ENCODE results near the gene CELF4.
A peak's percentile ranks its signal among the peaks of the same experiment; 100 is the strongest.

CELF4 gene

GRCh38 chr18:37552286-37552685, 13.3 kb downstream of the CELF4 start:
- Histone ChIP-seq H3K36me3 (no peaks in the 10 kb centered on the region), H3K27me3 (no peaks in the 10 kb centered on the region), H3K4me1 (0 out of 2 replicates have a peak, but pooled peaks cover 3% of the 10 kb centered on the region), H3K9me3 (no peaks in the 10 kb centered on the region), H3K4me3 (ENCODE audit: low read depth, low read length) (no peak overlapping the region)
- no peak for DNase-seq
- TF ChIP-seq CTCF (IDR thresholded peaks at IDR 0.05; ENCODE audit: low read depth, low read length) = no peak

- no peak for TF ChIP-seq CTCF (IDR thresholded peaks at IDR 0.05; ENCODE audit: low read depth, low read length)
- DNase-seq = no peak
Observed at GRCh38 chr18:37551846-37552245, 13.8 kb downstream of the CELF4 start.

GRCh38 chr18:37551249-37551648, 14.3 kb downstream of the CELF4 start:
- H3K9me3 ChIP-seq = no peaks in the 10 kb centered on the region
- 0 out of 2 replicates have a peak, but pooled peaks cover 3% of the 10 kb centered on the region for H3K4me1 ChIP-seq
- no peak overlapping the region for H3K4me3 ChIP-seq (ENCODE audit: low read depth, low read length)
- H3K36me3 ChIP-seq = no peaks in the 10 kb centered on the region
- H3K27me3 ChIP-seq = no peaks in the 10 kb centered on the region
- no peak for TF ChIP-seq CTCF (IDR thresholded peaks at IDR 0.05; ENCODE audit: low read depth, low read length)
- DNase-seq = no peak

More at GRCh38 chr18:37551846-37552245, 13.8 kb downstream of the CELF4 start:
- Histone ChIP-seq H3K27me3 (no peaks in the 10 kb centered on the region), H3K9me3 (no peaks in the 10 kb centered on the region), H3K4me3 (ENCODE audit: low read depth, low read length) (no peak overlapping the region), H3K4me1 (0 out of 2 replicates have a peak, but pooled peaks cover 3% of the 10 kb centered on the region), H3K36me3 (no peaks in the 10 kb centered on the region)

GRCh38 chr18:37550118-37550875, 15.3 kb downstream of the CELF4 start:
- Histone ChIP-seq H3K27me3 (no peaks in the 10 kb centered on the region), H3K4me3 (ENCODE audit: low read depth, low read length) (no peak overlapping the region), H3K9me3 (no peaks in the 10 kb centered on the region), H3K36me3 (no peaks in the 10 kb centered on the region), H3K4me1 (0 out of 2 replicates have a peak, but pooled peaks cover 3% of the 10 kb centered on the region)
- TF ChIP-seq CTCF (IDR thresholded peaks at IDR 0.05; ENCODE audit: low read depth, low read length) = no peak
- DNase-seq = no peak

GRCh38 chr18:37548679-37549289, 16.8 kb downstream of the CELF4 start:
- no peak overlapping the region for H3K4me3 ChIP-seq (ENCODE audit: low read depth, low read length)
- 0 out of 2 replicates have a peak, but pooled peaks cover 3% of the 10 kb centered on the region for H3K4me1 ChIP-seq
- no peaks in the 10 kb centered on the region for H3K9me3 ChIP-seq
- no peak for TF ChIP-seq CTCF (IDR thresholded peaks at IDR 0.05; ENCODE audit: low read depth, low read length)
- no peaks in the 10 kb centered on the region for H3K36me3 ChIP-seq
- peak; percentile 36 for DNase-seq
- no peaks in the 10 kb centered on the region for H3K27me3 ChIP-seq
